ENCODE results near the gene SP3. TPM values are rescaled to one million over a fixed set of nuclear protein-coding genes. Genes with fewer than 3 reads are reported as not detected.
A peak's percentile ranks its signal among the peaks of the same experiment; 100 is the strongest.

SP3 gene
- total and polyA plus RNA-seq, 12 donors = 8.6 to 45.7 (median 40.7) TPM

DNA sequence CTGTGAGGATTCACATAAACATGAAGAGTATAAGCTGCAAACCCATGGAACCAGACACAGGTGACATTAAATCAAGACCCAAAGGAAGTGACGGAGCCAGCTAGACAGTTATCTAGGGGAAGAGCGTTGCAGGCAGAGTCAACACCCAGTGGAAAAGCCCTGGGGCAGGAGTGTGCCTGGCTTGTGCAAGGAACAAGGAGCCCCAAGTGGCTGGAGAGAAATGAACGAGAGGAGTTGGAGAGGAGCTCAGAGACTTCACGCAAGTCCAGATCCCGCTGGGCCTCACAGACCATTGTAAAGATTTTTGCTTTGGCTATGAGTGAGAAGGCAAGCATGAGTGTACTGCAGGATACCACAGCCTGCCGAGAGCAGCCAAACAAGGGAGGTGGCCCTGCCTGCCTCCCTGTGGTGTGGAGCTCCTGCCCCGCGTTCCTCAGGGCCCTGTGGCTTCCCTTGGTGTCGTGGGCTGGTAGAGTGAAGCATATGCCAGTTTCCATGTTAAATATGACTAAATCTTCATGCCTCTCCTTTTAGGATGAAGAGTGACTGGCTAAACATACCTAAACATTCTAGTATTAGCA is 88.2 kb downstream of the SP3 start:
- Histone ChIP-seq H3K4me3 (no peak overlapping the region), H3K36me3 (no peaks in the 10 kb centered on the region), H3K27ac (no peak overlapping the region), H3K27me3 (peaks cover 0 to 3% (median 0%) of the 10 kb centered on the region in 7 donors), H3K9me3 (no peaks in the 10 kb centered on the region), H3K4me1 (peaks cover 0 to 19% (median 0%) of the 10 kb centered on the region in 9 donors)
- WGBS, 2 donors = 86% methylated on average over 9 of the region's 9 CpGs
- DNase-seq = no peak
- no peak for ATAC-seq
- intact Hi-C loops (cut with DNase I) = no loop called here
- TF ChIP-seq, protein P1, sequence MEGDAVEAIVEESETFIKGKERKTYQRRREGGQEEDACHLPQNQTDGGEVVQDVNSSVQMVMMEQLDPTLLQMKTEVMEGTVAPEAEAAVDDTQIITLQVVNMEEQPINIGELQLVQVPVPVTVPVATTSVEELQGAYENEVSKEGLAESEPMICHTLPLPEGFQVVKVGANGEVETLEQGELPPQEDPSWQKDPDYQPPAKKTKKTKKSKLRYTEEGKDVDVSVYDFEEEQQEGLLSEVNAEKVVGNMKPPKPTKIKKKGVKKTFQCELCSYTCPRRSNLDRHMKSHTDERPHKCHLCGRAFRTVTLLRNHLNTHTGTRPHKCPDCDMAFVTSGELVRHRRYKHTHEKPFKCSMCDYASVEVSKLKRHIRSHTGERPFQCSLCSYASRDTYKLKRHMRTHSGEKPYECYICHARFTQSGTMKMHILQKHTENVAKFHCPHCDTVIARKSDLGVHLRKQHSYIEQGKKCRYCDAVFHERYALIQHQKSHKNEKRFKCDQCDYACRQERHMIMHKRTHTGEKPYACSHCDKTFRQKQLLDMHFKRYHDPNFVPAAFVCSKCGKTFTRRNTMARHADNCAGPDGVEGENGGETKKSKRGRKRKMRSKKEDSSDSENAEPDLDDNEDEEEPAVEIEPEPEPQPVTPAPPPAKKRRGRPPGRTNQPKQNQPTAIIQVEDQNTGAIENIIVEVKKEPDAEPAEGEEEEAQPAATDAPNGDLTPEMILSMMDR (IDR thresholded peaks at IDR 0.05) = no peak

DNA sequence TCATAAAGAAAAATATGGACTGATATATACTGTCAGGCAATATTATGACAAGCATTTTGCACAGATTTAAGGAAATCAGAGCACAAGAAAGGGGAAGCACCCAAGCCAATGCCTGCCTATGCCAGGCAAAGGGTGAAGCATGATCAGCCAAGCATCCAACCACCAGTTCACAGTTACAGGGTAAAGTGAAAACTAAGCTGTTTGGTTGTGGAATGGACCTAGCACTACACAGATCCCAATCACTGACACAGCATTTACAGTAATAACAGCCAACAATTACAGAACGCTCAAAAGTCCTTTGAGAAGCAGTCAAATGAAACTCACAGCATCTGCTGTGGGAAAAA is 90.3 kb downstream of the SP3 start:
- no peak overlapping the region for H3K4me3 ChIP-seq
- no peaks in the 10 kb centered on the region for H3K9me3 ChIP-seq
- no peak for DNase-seq
- H3K27ac ChIP-seq = peak overlapping the region in 1 of 10 donors; percentile 41
- no peaks in the 10 kb centered on the region for H3K36me3 ChIP-seq
- WGBS, 2 donors = 79 to 86% methylated on average over 1 of the region's 1 CpG
- ATAC-seq = peak in 1 of 8 donors; percentile 29
- H3K4me1 ChIP-seq = peaks cover 0 to 10% (median 0%) of the 10 kb centered on the region in 9 donors
- TF ChIP-seq, protein P1 (IDR thresholded peaks at IDR 0.05) = no peak
- intact Hi-C loops (cut with DNase I) = no loop called here
- peaks cover 0 to 3% (median 0%) of the 10 kb centered on the region in 7 donors for H3K27me3 ChIP-seq

DNA sequence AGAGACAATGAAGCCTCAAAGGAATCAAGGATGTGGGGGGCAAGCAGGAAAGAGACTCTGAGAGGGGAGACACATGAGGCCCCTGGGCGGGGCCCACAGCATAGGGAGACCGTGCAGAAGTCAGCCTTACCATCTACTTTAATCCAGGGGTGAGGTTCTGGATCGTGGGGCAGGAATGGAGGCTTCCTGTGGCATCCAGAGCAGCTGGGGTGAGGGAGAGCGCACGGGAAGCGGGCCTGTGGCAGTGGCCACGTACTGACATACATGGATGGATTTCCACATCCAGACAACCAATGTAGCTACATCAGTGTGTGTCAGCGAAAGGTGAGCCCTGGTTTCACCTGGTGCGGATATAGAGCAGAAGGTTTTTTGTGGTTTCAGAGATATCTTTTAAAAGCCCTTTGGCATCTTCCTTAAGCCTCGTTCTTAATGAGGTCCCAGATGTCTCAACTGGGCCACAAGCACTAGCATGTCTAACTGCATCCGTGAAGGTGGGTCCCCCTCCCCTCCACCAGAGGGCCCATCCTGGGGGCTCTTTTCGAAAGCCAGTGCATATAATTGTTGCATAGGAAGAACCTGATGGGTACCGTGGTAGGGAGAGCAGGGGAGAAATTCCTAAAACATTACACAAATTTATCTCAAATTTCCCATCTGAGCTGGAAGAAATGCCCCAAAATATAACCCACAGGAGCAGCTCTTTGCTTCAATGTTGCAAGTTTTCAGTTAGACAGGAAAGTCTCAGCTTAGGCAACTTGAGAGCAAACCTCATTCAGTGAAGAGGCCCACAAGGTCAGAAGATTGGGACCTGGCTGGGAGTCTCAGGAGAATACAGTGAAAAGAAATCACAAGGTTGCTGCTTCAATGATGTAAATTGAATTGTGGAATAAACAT is 90.9 kb downstream of the SP3 start:
- Histone ChIP-seq H3K27ac (peak overlapping the region in 1 of 10 donors; percentile 41), H3K27me3 (peaks cover 0 to under 1% (median 0%) of the 10 kb centered on the region in 7 donors), H3K36me3 (no peaks in the 10 kb centered on the region), H3K9me3 (no peaks in the 10 kb centered on the region), H3K4me1 (peaks cover 0 to 10% (median 0%) of the 10 kb centered on the region in 9 donors), H3K4me3 (no peak overlapping the region)
- TF ChIP-seq, protein P1 (IDR thresholded peaks at IDR 0.05) = no peak
- intact Hi-C loops (cut with DNase I) = no loop called here
- WGBS, 2 donors = 77 to 85% methylated on average over 13 of the region's 13 CpGs
- DNase-seq (no peak), ATAC-seq (no peak)

DNA sequence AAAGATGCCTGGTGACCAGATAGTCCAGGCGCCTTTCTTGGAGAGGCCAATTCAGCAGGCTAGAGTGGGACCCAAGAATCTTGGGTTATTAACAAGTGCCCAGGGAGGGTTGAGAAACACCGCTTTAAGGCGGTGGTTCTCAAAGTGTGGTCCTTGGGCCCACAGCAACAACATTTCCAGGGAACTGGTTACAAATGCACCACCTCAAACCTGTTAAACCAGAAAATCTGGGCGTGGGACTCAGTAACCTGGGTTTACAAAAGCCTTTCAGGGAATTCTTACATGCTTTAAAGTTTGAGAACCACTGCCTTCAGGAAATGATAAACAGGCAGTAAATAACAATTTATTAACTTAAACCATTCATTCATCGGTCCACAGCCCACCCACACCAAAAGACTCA is 92.5 kb downstream of the SP3 start:
- TF ChIP-seq, protein P1 (IDR thresholded peaks at IDR 0.05) = no peak
- Histone ChIP-seq H3K4me3 (no peak overlapping the region), H3K4me1 (peaks cover 0 to 10% (median 0%) of the 10 kb centered on the region in 9 donors), H3K27me3 (peaks cover 0 to 5% (median 0%) of the 10 kb centered on the region in 7 donors), H3K27ac (no peak overlapping the region), H3K36me3 (no peaks in the 10 kb centered on the region), H3K9me3 (no peaks in the 10 kb centered on the region)
- intact Hi-C loops (cut with DNase I) = no loop called here
- ATAC-seq (no peak), DNase-seq (no peak)
- WGBS, 2 donors = 96 to 98% methylated on average over 5 of the region's 5 CpGs

Data from heart right ventricle (tissue), 16 donors.